Measurements from ENCODE around the gene C19orf33. TPM values are rescaled to one million over a fixed set of nuclear protein-coding genes. Genes with fewer than 3 reads are reported as not detected.
A peak's percentile ranks its signal among the peaks of the same experiment; 100 is the strongest.
"Not testable (repeated sequence)": the region's sequence is repeated elsewhere in the genome, so short reads cannot be mapped to it uniquely, and the experiment has no call there.

Gene C19orf33
- total RNA-seq, 2 donors from 2014 or later: 111 to 159 TPM

DNA sequence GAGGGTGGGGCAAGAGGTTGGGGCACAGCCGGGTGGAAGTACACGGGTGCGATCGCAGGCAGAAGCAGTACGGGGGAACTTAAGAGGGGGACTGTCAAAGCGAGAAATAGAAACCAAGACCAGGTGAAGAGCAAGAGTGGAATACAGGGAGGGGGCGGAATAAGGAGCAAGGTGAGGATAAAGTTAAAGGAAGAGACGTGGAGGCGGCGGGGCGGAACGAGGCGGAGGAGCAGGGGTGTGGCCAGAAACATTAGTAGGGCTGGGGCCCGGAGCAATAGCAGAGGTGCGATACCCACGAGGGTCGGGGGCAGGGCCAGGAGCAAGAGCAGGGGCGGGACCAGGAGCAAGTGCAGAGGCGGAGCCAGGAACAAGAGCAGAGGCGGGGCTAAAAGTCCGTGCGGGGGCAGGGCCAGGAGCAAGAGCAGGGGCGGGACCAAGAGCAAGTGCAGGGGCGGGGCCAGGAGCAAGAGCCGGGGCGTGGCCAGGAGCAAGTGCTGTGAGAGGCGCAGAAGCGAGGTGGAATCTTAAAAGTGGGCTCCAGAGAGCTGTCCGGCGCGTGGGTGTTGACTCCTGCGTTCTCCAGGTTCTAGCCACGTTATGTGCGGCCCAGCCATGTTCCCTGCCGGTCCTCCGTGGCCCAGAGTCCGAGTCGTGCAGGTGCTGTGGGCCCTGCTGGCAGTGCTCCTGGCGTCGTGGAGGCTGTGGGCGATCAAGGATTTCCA is 32.7 kb downstream of the C19orf33 start:
- intact Hi-C loops (cut with DNase I): loop anchor here (5.0 kb wide), 1 partner anchor 36 kb away; the partner anchor contains the start of gene PSMD8
- H3K4me1 ChIP-seq: no peaks in the 10 kb centered on the region
- peak overlapping the region; percentile 64 for H3K4me3 ChIP-seq
- peak; percentile 98 for DNase-seq
- H3K9me3 ChIP-seq: no peaks in the 10 kb centered on the region
- TF ChIP-seq, protein P1, sequence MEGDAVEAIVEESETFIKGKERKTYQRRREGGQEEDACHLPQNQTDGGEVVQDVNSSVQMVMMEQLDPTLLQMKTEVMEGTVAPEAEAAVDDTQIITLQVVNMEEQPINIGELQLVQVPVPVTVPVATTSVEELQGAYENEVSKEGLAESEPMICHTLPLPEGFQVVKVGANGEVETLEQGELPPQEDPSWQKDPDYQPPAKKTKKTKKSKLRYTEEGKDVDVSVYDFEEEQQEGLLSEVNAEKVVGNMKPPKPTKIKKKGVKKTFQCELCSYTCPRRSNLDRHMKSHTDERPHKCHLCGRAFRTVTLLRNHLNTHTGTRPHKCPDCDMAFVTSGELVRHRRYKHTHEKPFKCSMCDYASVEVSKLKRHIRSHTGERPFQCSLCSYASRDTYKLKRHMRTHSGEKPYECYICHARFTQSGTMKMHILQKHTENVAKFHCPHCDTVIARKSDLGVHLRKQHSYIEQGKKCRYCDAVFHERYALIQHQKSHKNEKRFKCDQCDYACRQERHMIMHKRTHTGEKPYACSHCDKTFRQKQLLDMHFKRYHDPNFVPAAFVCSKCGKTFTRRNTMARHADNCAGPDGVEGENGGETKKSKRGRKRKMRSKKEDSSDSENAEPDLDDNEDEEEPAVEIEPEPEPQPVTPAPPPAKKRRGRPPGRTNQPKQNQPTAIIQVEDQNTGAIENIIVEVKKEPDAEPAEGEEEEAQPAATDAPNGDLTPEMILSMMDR (IDR thresholded peaks at IDR 0.05): no peak
- H3K9ac ChIP-seq (ENCODE audit: low read depth in 2 of 2, low read length in 2 of 2): peak overlapping the region; percentile 77 to 91
- no peaks in the 10 kb centered on the region for H3K27me3 ChIP-seq
- peak overlapping the region; percentile 89 for H3K27ac ChIP-seq
- no peaks in the 10 kb centered on the region for H3K36me3 ChIP-seq

GRCh38 chr19:38337360-38337653 is 33.3 kb downstream of the C19orf33 start:
- Histone ChIP-seq H3K4me1 (no peaks in the 10 kb centered on the region), H3K9ac (ENCODE audit: low read depth in 2 of 2, low read length in 2 of 2) (peak overlapping the region; percentile 57 to 77), H3K36me3 (no peaks in the 10 kb centered on the region), H3K27ac (peak overlapping the region; percentile 89), H3K27me3 (no peaks in the 10 kb centered on the region), H3K9me3 (no peaks in the 10 kb centered on the region), H3K4me3 (peak overlapping the region; percentile 64)
- TF ChIP-seq, protein P1 (IDR thresholded peaks at IDR 0.05): no peak
- DNase-seq: no peak
- intact Hi-C loops (cut with DNase I): loop anchor here (5.0 kb wide), 1 partner anchor 35 kb away; the partner anchor contains the start of gene PSMD8

- H3K4me1 ChIP-seq; H3K9me3 ChIP-seq; DNase-seq; H3K9ac ChIP-seq (ENCODE audit: low read depth in 2 of 2, low read length in 2 of 2); H3K27ac ChIP-seq; H3K4me3 ChIP-seq; H3K27me3 ChIP-seq; H3K36me3 ChIP-seq: not testable (repeated sequence)
- intact Hi-C loops (cut with DNase I): loop anchor here (5.0 kb wide), 1 partner anchor 33 kb away; the partner anchor contains the start of gene PSMD8
Measured at GRCh38 chr19:38339011-38339410, 35.0 kb downstream of the C19orf33 start.

DNA sequence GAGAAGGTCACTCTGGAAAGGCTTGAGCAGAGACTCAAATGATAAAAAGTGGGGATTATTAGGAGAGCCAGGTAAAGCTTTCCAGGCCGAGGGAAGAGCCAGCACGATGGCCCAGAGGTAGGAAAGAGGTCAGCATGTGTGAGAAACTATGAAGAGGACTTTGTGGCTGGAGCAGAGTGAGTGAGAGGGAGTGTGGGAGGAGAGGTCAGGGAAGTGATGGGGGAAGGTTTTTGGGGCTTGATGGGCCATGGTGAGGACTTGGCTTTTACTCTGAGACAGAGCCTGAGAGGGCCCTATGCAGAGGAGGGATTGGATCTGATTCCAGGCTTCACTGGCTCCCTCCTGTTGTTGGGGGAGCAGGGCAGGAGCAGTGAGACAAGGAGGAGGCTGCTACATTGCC is 36.9 kb downstream of the C19orf33 start:
- no peaks in the 10 kb centered on the region for H3K36me3 ChIP-seq
- intact Hi-C loops (cut with DNase I): no loop called here
- no peak overlapping the region for H3K27ac ChIP-seq
- H3K4me3 ChIP-seq: no peak overlapping the region
- H3K9me3 ChIP-seq: no peaks in the 10 kb centered on the region
- H3K27me3 ChIP-seq: no peaks in the 10 kb centered on the region
- TF ChIP-seq, protein P1 (IDR thresholded peaks at IDR 0.05): no peak
- DNase-seq: no peak
- H3K9ac ChIP-seq (ENCODE audit: low read depth in 2 of 2, low read length in 2 of 2): no peak overlapping the region
- H3K4me1 ChIP-seq: no peaks in the 10 kb centered on the region

GRCh38 chr19:38346837-38347236 is 42.8 kb downstream of the C19orf33 start:
- DNase-seq: no peak
- Histone ChIP-seq H3K4me1 (no peaks in the 10 kb centered on the region), H3K27ac (no peak overlapping the region), H3K4me3 (no peak overlapping the region), H3K27me3 (no peaks in the 10 kb centered on the region), H3K9ac (ENCODE audit: low read depth in 2 of 2, low read length in 2 of 2) (no peak overlapping the region), H3K9me3 (no peaks in the 10 kb centered on the region), H3K36me3 (no peaks in the 10 kb centered on the region)
- TF ChIP-seq, protein P1 (IDR thresholded peaks at IDR 0.05): no peak
- intact Hi-C loops (cut with DNase I): no loop called here

GRCh38 chr19:38350883-38351282 is 46.8 kb downstream of the C19orf33 start:
- no peak for DNase-seq
- Histone ChIP-seq H3K27me3 (no peaks in the 10 kb centered on the region), H3K9ac (ENCODE audit: low read depth in 2 of 2, low read length in 2 of 2) (no peak overlapping the region), H3K36me3 (no peaks in the 10 kb centered on the region), H3K4me1 (no peaks in the 10 kb centered on the region), H3K27ac (no peak overlapping the region), H3K9me3 (no peaks in the 10 kb centered on the region), H3K4me3 (no peak overlapping the region)
- TF ChIP-seq, protein P1 (IDR thresholded peaks at IDR 0.05): no peak
- intact Hi-C loops (cut with DNase I): no loop called here

Measured in colonic mucosa (tissue), 4 donors.